ENCODE data around the gene UCHL3. TPM values are rescaled to one million over a fixed set of nuclear protein-coding genes. Genes with fewer than 3 reads are reported as not detected.

The UCHL3 gene
- total RNA-seq, 1 experiment from 2014 or later: 50.8 TPM

GRCh38 chr13:75643182-75643581 lies 93.6 kb downstream of the UCHL3 start:
- Histone ChIP-seq H3K56ac (ENCODE audit: insufficient read length, low read depth, low read length) (no peak overlapping the region), H3K4me1 (ENCODE audit: insufficient read depth, low read length) (peaks cover 9% of the 10 kb centered on the region; the same call in 1 of the 2 replicates), H3K23me2 (ENCODE audit: insufficient read length, low read depth, low read length, poor library complexity, severe bottlenecking) (no peaks in the 10 kb centered on the region), H3K18ac (ENCODE audit: insufficient read length, low read depth, low read length) (no peak overlapping the region), H2BK5ac (ENCODE audit: insufficient read length, low read length) (no peak overlapping the region), H4K8ac (replicated peaks; ENCODE audit: insufficient read length, low read depth, low read length) (no peak overlapping the region), H2BK120ac (ENCODE audit: low read depth, low read length, poor library complexity, severe bottlenecking) (no peak overlapping the region), H2AFZ (ENCODE audit: low read length) (no peak overlapping the region), H3K4me2 (ENCODE audit: insufficient read depth, insufficient read length, low read length) (no peak overlapping the region), H2BK12ac (ENCODE audit: insufficient read length, low read depth, low read length) (no peak overlapping the region), H2AK5ac (ENCODE audit: insufficient read length, low read length) (no peak overlapping the region), H3K9me3 (ENCODE audit: control insufficient read depth, low read depth, low read length) (no peaks in the 10 kb centered on the region), H2BK20ac (ENCODE audit: low read depth, low read length, poor library complexity, severe bottlenecking) (no peak overlapping the region), H4K91ac (ENCODE audit: insufficient read length, low read depth, low read length) (no peak overlapping the region), H3K27me3 (ENCODE audit: insufficient read depth, low read length) (no peaks in the 10 kb centered on the region), H3K27ac (ENCODE audit: insufficient read length, low read depth, low read length) (no peak overlapping the region), H4K20me1 (ENCODE audit: control insufficient read depth, insufficient read depth, insufficient read length) (no peaks in the 10 kb centered on the region), H3K9ac (ENCODE audit: extremely low read depth, insufficient read length, low read length) (no peak overlapping the region), H3K79me1 (ENCODE audit: insufficient read depth, low read depth, low read length, poor library complexity, severe bottlenecking) (no peaks in the 10 kb centered on the region), H3K23ac (ENCODE audit: insufficient read length, low read depth, low read length) (no peak overlapping the region), H2BK15ac (ENCODE audit: low read depth, low read length) (no peak overlapping the region), H3K79me2 (ENCODE audit: insufficient read depth, low read length) (peaks cover 2% of the 10 kb centered on the region; the same call in 1 of the 2 replicates), H4K5ac (ENCODE audit: insufficient read length, low read depth, low read length) (no peak overlapping the region), H3T11ph (ENCODE audit: low read length) (no peak overlapping the region), H3K14ac (ENCODE audit: insufficient read depth, low read length) (no peak overlapping the region), H3K4ac (ENCODE audit: low read depth, low read length) (no peak overlapping the region)
- Mint-ChIP-seq H3K27me3 (ENCODE audit: low read depth) (peaks cover 4% of the 10 kb centered on the region), H3K9me3 (no peaks in the 10 kb centered on the region), H3K4me1 (peaks cover 20 to 27% of the 10 kb centered on the region in 2 experiments), H3K27ac (no peak overlapping the region), H3K36me3 (ENCODE audit: insufficient read depth in 1 of 3, low read depth in 3 of 3) (peaks cover 0 to 7% (median 0%) of the 10 kb centered on the region in 3 experiments; a peak in 1 of 7 replicates), H3K4me3 (no peak overlapping the region)
- no CpG with 5 or more reads among the region's 1 CpG for WGBS (ENCODE audit: extremely low coverage, insufficient read length, low lambda C conversion rate)
- no peak for DNase-seq
- no peak for TF ChIP-seq CTCF (conservative IDR thresholded peaks at IDR 0.05)

All from H9 (cell line).